Smooth muscle cell (in vitro differentiated cells): ENCODE measurements around the gene LHX6. TPM values are rescaled to one million over a fixed set of nuclear protein-coding genes. Genes with fewer than 3 reads are reported as not detected.

Source experiments
- DNase-seq: peaks from one replicate; lab custom pipeline; 2025; ENCODE audit not compliant: unreplicated experiment; lab: John Stamatoyannopoulos, UW
- H2AFZ ChIP-seq: fragments of 200-600 bp; sonication (generic); 2 replicates; pipeline ENCODE4 v1.6.0; 2016; ENCODE audit warnings: antibody characterized with exemption, low read depth, mild to moderate bottlenecking
- H3F3A ChIP-seq: fragments of 200-600 bp; sonication (generic); 2 replicates; pipeline ENCODE4 v1.6.0; 2017; ENCODE audit warnings: antibody characterized with exemption, low read depth
- H3K27ac ChIP-seq: fragments of 200-600 bp; sonication (generic); 2 replicates; pipeline ENCODE4 v1.5.1; 2016; ENCODE audit warnings: low read depth, mild to moderate bottlenecking
- H3K27me3 ChIP-seq: fragments of 200-600 bp; sonication (generic); 2 replicates; pipeline ENCODE4 v1.6.1; 2016; ENCODE audit warnings: low read depth, mild to moderate bottlenecking
- H3K36me3 ChIP-seq: fragments of 200-600 bp; sonication (generic); 2 replicates; pipeline ENCODE4 v1.5.1; 2016; ENCODE audit warnings: low read depth
- H3K4me1 ChIP-seq: fragments of 200-600 bp; sonication (generic); 2 replicates; pipeline ENCODE4 v1.5.1; 2016; ENCODE audit warnings: low read depth
- H3K4me2 ChIP-seq: fragments of 200-600 bp; sonication (generic); 2 replicates; pipeline ENCODE4 v1.6.0; 2016; ENCODE audit warnings: mild to moderate bottlenecking
- H3K4me3 ChIP-seq: fragments of 200-600 bp; sonication (generic); 2 replicates; pipeline ENCODE4 v1.5.1; 2016; ENCODE audit warnings: mild to moderate bottlenecking
- H3K79me2 ChIP-seq: fragments of 200-600 bp; sonication (generic); 2 replicates; pipeline ENCODE4 v1.6.0; 2016; ENCODE audit warnings: low read depth, mild to moderate bottlenecking
- H3K9ac ChIP-seq: fragments of 200-600 bp; sonication (generic); 2 replicates; pipeline ENCODE4 v1.6.0; 2016; ENCODE audit warnings: low read depth
- H3K9me3 ChIP-seq: fragments of 200-600 bp; sonication (generic); replicated peaks from 2 replicates; pipeline ENCODE4 v1.5.1; 2016; ENCODE audit warnings: low read depth
- H4K20me1 ChIP-seq: fragments of 200-600 bp; sonication (generic); 2 replicates; pipeline ENCODE4 v1.6.0; 2016; ENCODE audit warnings: low read depth
- CTCF ChIP-seq: fragments of 200-600 bp; sonication (generic); IDR thresholded peaks from 2 replicates; pipeline ENCODE4 v1.5.1; 2017; ENCODE audit warnings: borderline replicate concordance, mild to moderate bottlenecking, antibody characterized with exemption; ENCODE audit not compliant: insufficient read depth, poor library complexity, severe bottlenecking
- WGBS: methylation state at CpG from one replicate; pipeline ENCODE4 v1.1.7; 2016; ENCODE audit warnings: low lambda C conversion rate; 5-methylcytosine and 5-hydroxymethylcytosine counted together
- polyA plus RNA-seq: library from polyadenylated mRNA; unstranded; fragments of >200 nt; fragmentation: Nextera tagmentation; extraction: Ambion mirVana; gene quantifications from 2 replicates; pipeline ENCODE4 v1.2.1, GENCODE V29; 2016
- total RNA-seq: library from RNA; depleted of rRNA; stranded (reverse); fragments of >200 nt; gene quantifications from 2 replicates; pipeline ENCODE4 v1.2.3, GENCODE V29; 2014

Gene LHX6
- total and polyA plus RNA-seq, 2 experiments from 2014 or later = not detected

- Histone ChIP-seq H3K27ac (no peak overlapping the region), H2AFZ (no peak overlapping the region), H3K9me3 (no peaks in the 10 kb centered on the region), H3K36me3 (no peaks in the 10 kb centered on the region), H3K9ac (no peak overlapping the region), H3K4me2 (no peak overlapping the region), H4K20me1 (peaks cover 13% of the 10 kb centered on the region), H3K27me3 (no peaks in the 10 kb centered on the region), H3K4me3 (no peak overlapping the region), H3K79me2 (peaks cover 41% of the 10 kb centered on the region), H3F3A (no peaks in the 10 kb centered on the region), H3K4me1 (peaks cover 17% of the 10 kb centered on the region)
- WGBS = 100% methylated on average over 1 of the region's 1 CpG
- no peak for TF ChIP-seq CTCF
- no peak for DNase-seq
Measured at GRCh38 chr9:122261469-122261881, 32.7 kb upstream of the LHX6 start.

- Histone ChIP-seq H3K4me3 (no peak overlapping the region), H3K9ac (no peak overlapping the region), H4K20me1 (peaks cover 36% of the 10 kb centered on the region), H3K9me3 (no peaks in the 10 kb centered on the region), H3K36me3 (no peaks in the 10 kb centered on the region), H3K79me2 (peaks cover 29% of the 10 kb centered on the region), H3F3A (no peaks in the 10 kb centered on the region), H2AFZ (no peak overlapping the region), H3K27ac (no peak overlapping the region), H3K27me3 (no peaks in the 10 kb centered on the region), H3K4me1 (peaks cover 9% of the 10 kb centered on the region), H3K4me2 (no peak overlapping the region)
- no peak for TF ChIP-seq CTCF
- no peak for DNase-seq
- 98% methylated on average over 2 of the region's 2 CpGs for WGBS
Measured at GRCh38 chr9:122258886-122259415, 30.2 kb upstream of the LHX6 start.

GRCh38 chr9:122256206-122256605, 27.4 kb upstream of the LHX6 start:
- WGBS = 88% methylated on average over 5 of the region's 5 CpGs
- no peak overlapping the region for H3K4me2 ChIP-seq
- H3K4me3 ChIP-seq = no peak overlapping the region
- no peak overlapping the region for H2AFZ ChIP-seq
- H3K27me3 ChIP-seq = no peaks in the 10 kb centered on the region
- H3F3A ChIP-seq = no peaks in the 10 kb centered on the region
- no peak overlapping the region for H3K27ac ChIP-seq
- H3K36me3 ChIP-seq = peaks cover 8% of the 10 kb centered on the region
- H4K20me1 ChIP-seq = peaks cover 58% of the 10 kb centered on the region
- H3K4me1 ChIP-seq = no peaks in the 10 kb centered on the region
- H3K79me2 ChIP-seq = peaks cover 14% of the 10 kb centered on the region
- H3K9ac ChIP-seq = no peak overlapping the region
- DNase-seq = no peak
- H3K9me3 ChIP-seq = no peaks in the 10 kb centered on the region
- TF ChIP-seq CTCF = no peak

GRCh38 chr9:122254761-122255160, 26.0 kb upstream of the LHX6 start:
- WGBS = 90% methylated on average over 3 of the region's 3 CpGs
- Histone ChIP-seq H4K20me1 (peaks cover 58% of the 10 kb centered on the region), H3K9ac (no peak overlapping the region), H3K4me1 (no peaks in the 10 kb centered on the region), H3K27me3 (no peaks in the 10 kb centered on the region), H3K4me3 (no peak overlapping the region), H3K36me3 (peaks cover 15% of the 10 kb centered on the region), H3K9me3 (no peaks in the 10 kb centered on the region), H3F3A (no peaks in the 10 kb centered on the region), H2AFZ (no peak overlapping the region), H3K4me2 (no peak overlapping the region), H3K79me2 (peaks cover 14% of the 10 kb centered on the region), H3K27ac (no peak overlapping the region)
- no peak for TF ChIP-seq CTCF
- DNase-seq = no peak
